GM18508 (cell line): ENCODE measurements around the gene AGPAT1.
"Not testable (repeated sequence)": the region's sequence is repeated elsewhere in the genome, so short reads cannot be mapped to it uniquely, and the experiment has no call there.

Source experiments
- ATAC-seq: cut with Tn5 transposase; IDR thresholded peaks from one replicate; pipeline ENCODE4 v1.9.1; 2021; ENCODE audit warnings: moderate number of reproducible peaks; ENCODE audit not compliant: insufficient read depth, unreplicated experiment

AGPAT1 gene

GRCh38 chr6:32200711-32201475, 25.0 kb upstream of the AGPAT1 start:
- ATAC-seq, result no peak

GRCh38 chr6:32198866-32199265, 23.0 kb upstream of the AGPAT1 start:
- ATAC-seq, result no peak

- ATAC-seq, result no peak
Observed at GRCh38 chr6:32198345-32198696, 22.4 kb upstream of the AGPAT1 start.

- ATAC-seq, result no peak
Observed at GRCh38 chr6:32196682-32197616, 21.1 kb upstream of the AGPAT1 start.

GRCh38 chr6:32195902-32196681, 20.2 kb upstream of the AGPAT1 start:
- no peak for ATAC-seq

- ATAC-seq, result peak; percentile 38
Observed at GRCh38 chr6:32195652-32195901, 19.7 kb upstream of the AGPAT1 start.

GRCh38 chr6:32194825-32195651, 19.2 kb upstream of the AGPAT1 start:
- peak; percentile 38 for ATAC-seq

- no peak for ATAC-seq
Observed at GRCh38 chr6:32194388-32194787, 18.5 kb upstream of the AGPAT1 start.

- ATAC-seq, result not testable (repeated sequence)
Observed at GRCh38 chr6:32193096-32193495, 17.2 kb upstream of the AGPAT1 start.

- ATAC-seq, result no peak
Observed at GRCh38 chr6:32192608-32193039, 16.7 kb upstream of the AGPAT1 start, which contains the start of gene GPSM3. Gene GPSM3, minus strand, starts transcription at chr6:32192643. Its CDS starts 130 bp downstream, at chr6:32192513.

GRCh38 chr6:32191696-32192607, 16.1 kb upstream of the AGPAT1 start:
- no peak for ATAC-seq

GRCh38 chr6:32190911-32191677, 15.2 kb upstream of the AGPAT1 start:
- ATAC-seq, result no peak

- no peak for ATAC-seq
Observed at GRCh38 chr6:32190054-32190851, 14.4 kb upstream of the AGPAT1 start, which contains the start of gene PBX2. Gene PBX2, minus strand, starts transcription at chr6:32190202. Its CDS starts 287 bp downstream, at chr6:32189915.

- ATAC-seq, result no peak
Observed at GRCh38 chr6:32189742-32190053, 13.8 kb upstream of the AGPAT1 start.

GRCh38 chr6:32189069-32189741, 13.3 kb upstream of the AGPAT1 start:
- no peak for ATAC-seq

GRCh38 chr6:32188381-32189068, 12.6 kb upstream of the AGPAT1 start:
- no peak for ATAC-seq
